Lower leg skin (tissue), 3 donors: ENCODE results near the gene C16orf89.

Source experiments
- CTCF ChIP-seq, 3 donors: fragments of 450-650 bp; IDR thresholded peaks; one replicate each; pipeline ENCODE4 v1.5.1; 2016; ENCODE audit warnings: antibody characterized with exemption in 3 of 3, mild to moderate bottlenecking in 3 of 3, moderate library complexity in 2 of 3
- POLR2A ChIP-seq, 2 donors: fragments of 450-650 bp; IDR thresholded peaks; one replicate each; pipeline ENCODE4 v1.6.1; 2016 to 2017; ENCODE audit warnings: antibody characterized with exemption in 2 of 2, mild to moderate bottlenecking in 1 of 2, moderate library complexity in 1 of 2

- TF ChIP-seq CTCF (IDR thresholded peaks at IDR 0.05): no peak
- TF ChIP-seq POLR2A (IDR thresholded peaks at IDR 0.05): no peak
Measured at GRCh38 chr16:5015887-5016286, 49.9 kb downstream of the C16orf89 start.
